SH-SY5Y (cell line): Measurements from ENCODE around the gene MDM2.

Experiments used
- GATA2 ChIP-seq: IDR thresholded peaks from 2 replicates; pipeline ENCODE4 v1.6.1; 2011; ENCODE audit warnings: mild to moderate bottlenecking, low read depth, low read length
- GATA3 ChIP-seq: IDR thresholded peaks from 2 replicates; pipeline ENCODE4 v1.6.1; 2011; ENCODE audit warnings: low read depth, mild to moderate bottlenecking, low read length, moderate library complexity

DNA sequence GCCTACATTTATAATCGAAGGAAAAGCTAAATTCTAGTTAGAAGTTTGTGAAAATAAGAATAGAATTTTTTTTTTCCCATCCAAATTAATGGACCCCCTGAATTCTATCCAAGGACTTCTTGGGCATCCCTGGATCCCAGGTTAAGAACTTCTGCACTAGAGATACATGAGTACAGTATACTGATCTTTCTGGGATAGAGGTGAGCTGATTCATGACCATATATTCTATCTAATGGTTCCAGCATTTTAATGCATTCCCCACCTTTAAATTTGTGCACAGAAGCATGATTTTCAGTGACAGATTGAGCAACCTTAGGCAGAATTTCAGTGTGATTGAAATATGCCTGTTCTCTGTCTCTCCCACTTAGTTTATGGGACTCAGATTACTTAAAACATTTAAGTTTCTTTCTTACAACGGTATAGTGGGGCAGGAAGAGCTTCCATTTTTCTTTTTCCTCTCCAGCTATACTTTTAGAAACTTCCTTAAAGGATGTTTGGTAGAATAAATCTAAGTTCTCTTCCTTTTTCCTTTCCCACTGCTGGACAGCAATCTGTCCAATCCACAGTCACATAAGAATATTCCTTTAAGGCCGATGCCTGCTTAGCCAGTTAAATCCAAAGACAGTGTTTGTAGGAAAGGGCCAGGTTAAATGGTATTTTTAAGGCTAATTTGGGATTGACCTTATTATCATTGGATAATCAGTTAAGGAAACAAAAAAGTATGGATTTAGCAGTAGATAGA, 6.7 kb downstream of the MDM2 start:
- TF ChIP-seq GATA2 (no peak), GATA3 (no peak)
